Measurements from ENCODE around the gene CDK18.
A peak's percentile ranks its signal among the peaks of the same experiment; 100 is the strongest.

The CDK18 gene

DNA sequence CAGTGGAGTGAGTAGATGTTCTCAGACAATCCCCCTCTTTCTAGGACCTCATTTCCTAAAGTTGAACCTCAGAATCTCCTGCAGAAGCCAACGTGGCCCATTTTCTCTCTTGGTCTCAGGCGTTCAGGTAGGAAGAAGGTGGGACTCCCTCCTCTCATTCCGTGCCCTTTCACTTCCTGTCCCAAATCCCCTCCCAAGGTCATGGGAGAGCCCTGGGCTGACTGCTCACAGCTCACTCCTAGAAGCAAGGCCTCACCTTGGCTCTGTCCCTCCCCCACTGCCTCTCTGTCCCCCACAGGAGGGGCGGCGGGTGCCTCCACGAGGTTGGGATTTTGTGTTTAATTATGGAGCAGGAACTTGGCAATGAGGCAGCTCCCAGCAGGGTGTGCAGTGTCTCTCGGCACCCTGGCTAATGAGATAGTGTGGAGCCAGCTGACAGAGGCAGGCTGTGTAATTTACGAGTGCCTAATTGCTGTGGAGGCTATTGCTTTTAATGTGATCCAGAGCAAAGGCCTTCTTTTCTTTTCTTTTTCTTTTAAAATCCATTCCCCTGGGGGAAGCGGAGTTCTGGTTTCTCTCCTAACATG lies 9.1 kb upstream of the CDK18 start:
- Histone ChIP-seq H3K36me3 (ENCODE audit: control insufficient read depth, low read depth, low read length) (no peaks in the 10 kb centered on the region), H3K27ac (ENCODE audit: low read length) (no peak overlapping the region), H3K4me3 (ENCODE audit: low read length) (no peak overlapping the region)

DNA sequence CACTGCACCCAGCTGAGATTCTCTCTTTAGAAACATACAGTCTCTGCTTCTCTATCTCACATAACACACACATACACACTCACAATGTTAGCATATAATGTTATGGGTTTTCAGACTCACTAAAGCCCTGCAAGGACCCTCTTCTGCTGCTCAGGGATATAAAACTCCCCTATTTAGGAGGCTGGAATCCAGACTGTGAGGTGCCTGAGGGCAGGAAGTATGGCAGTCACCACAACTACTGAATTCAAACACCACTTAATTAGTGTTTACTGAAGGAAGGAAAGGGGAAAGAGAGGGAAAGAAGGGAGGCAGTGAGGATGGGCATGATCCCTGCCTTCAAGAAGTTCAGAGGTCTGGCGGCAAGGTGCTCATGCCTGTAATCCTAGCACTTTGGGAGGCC lies 7.8 kb upstream of the CDK18 start:
- Histone ChIP-seq H3K4me1 (ENCODE audit: control insufficient read depth, low read depth, low read length) (peaks cover 37% of the 10 kb centered on the region), H3K4me3 (ENCODE audit: low read length) (no peak overlapping the region), H3K36me3 (ENCODE audit: control insufficient read depth, low read depth, low read length) (no peaks in the 10 kb centered on the region), H3K9ac (ENCODE audit: low read length) (no peak overlapping the region), H3K27me3 (ENCODE audit: control insufficient read depth, insufficient read depth, low read length) (no peaks in the 10 kb centered on the region), H3K9me3 (ENCODE audit: control insufficient read depth, low read depth, low read length) (no peaks in the 10 kb centered on the region), H3K27ac (ENCODE audit: low read length) (no peak overlapping the region)

More for the DNA sequence above, 9.1 kb upstream of the CDK18 start:
- peaks cover 24% of the 10 kb centered on the region for H3K4me1 ChIP-seq (ENCODE audit: control insufficient read depth, low read depth, low read length)
- H3K9me3 ChIP-seq (ENCODE audit: control insufficient read depth, low read depth, low read length) = no peaks in the 10 kb centered on the region
- no peaks in the 10 kb centered on the region for H3K27me3 ChIP-seq (ENCODE audit: control insufficient read depth, insufficient read depth, low read length)
- H3K9ac ChIP-seq (ENCODE audit: low read length) = no peak overlapping the region

DNA sequence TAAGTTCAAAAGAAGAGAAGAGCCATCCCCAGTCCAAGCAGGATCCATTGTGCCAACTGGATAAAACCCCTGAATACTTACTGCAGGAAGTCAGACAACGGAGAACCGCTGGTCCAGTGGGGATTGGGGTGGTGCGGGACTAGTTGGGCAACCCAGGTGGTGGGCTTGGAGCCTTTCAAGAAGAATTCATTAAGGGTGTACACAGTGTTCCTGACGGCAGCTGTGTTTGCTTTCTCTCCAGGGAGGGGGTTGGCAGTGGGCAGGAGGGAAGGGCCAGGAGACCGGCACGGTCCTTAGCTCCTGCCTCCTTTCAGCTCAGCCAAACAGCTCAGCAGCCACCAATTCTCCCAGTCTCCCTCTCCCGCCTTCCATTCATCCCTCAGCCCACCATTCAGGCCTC lies 7.1 kb upstream of the CDK18 start:
- Histone ChIP-seq H3K4me1 (ENCODE audit: control insufficient read depth, low read depth, low read length) (peaks cover 30% of the 10 kb centered on the region), H3K27me3 (ENCODE audit: control insufficient read depth, insufficient read depth, low read length) (no peaks in the 10 kb centered on the region), H3K9ac (ENCODE audit: low read length) (no peak overlapping the region), H3K4me3 (ENCODE audit: low read length) (no peak overlapping the region), H3K27ac (ENCODE audit: low read length) (no peak overlapping the region), H3K9me3 (ENCODE audit: control insufficient read depth, low read depth, low read length) (no peaks in the 10 kb centered on the region), H3K36me3 (ENCODE audit: control insufficient read depth, low read depth, low read length) (no peaks in the 10 kb centered on the region)

DNA sequence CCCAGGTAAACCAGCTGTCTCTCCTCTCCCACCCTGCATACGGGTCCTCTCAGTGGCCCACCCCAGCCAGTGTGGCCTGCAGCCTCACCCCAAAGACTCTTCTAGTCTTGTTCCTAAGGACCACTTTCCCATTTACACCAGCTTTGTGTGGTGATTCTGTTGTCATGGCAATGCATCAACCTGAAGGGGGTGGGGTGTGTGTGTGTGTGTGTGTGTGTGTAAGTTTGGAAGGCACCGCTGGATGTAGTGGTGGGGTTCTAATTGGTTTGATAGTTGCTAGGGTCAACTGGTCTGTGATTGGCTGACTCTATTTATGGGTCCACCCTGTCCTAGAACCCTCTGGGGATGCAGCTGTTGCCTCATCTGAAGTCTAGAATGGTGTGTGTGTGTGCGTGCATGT lies 4.7 kb upstream of the CDK18 start:
- Histone ChIP-seq H3K9me3 (ENCODE audit: control insufficient read depth, low read depth, low read length) (no peaks in the 10 kb centered on the region), H3K27me3 (ENCODE audit: control insufficient read depth, insufficient read depth, low read length) (no peaks in the 10 kb centered on the region), H3K9ac (ENCODE audit: low read length) (no peak overlapping the region), H3K4me3 (ENCODE audit: low read length) (no peak overlapping the region), H3K36me3 (ENCODE audit: control insufficient read depth, low read depth, low read length) (no peaks in the 10 kb centered on the region), H3K4me1 (ENCODE audit: control insufficient read depth, low read depth, low read length) (peaks cover 25% of the 10 kb centered on the region), H3K27ac (ENCODE audit: low read length) (no peak overlapping the region)

- Histone ChIP-seq H3K9ac (ENCODE audit: low read length) (no peak overlapping the region), H3K4me3 (ENCODE audit: low read length) (no peak overlapping the region), H3K9me3 (ENCODE audit: control insufficient read depth, low read depth, low read length) (no peaks in the 10 kb centered on the region), H3K4me1 (ENCODE audit: control insufficient read depth, low read depth, low read length) (peaks cover 21% of the 10 kb centered on the region), H3K27ac (ENCODE audit: low read length) (no peak overlapping the region), H3K27me3 (ENCODE audit: control insufficient read depth, insufficient read depth, low read length) (no peaks in the 10 kb centered on the region), H3K36me3 (ENCODE audit: control insufficient read depth, low read depth, low read length) (no peaks in the 10 kb centered on the region)
Measured at GRCh38 chr1:205500240-205501233, 3.9 kb upstream of the CDK18 start.

DNA sequence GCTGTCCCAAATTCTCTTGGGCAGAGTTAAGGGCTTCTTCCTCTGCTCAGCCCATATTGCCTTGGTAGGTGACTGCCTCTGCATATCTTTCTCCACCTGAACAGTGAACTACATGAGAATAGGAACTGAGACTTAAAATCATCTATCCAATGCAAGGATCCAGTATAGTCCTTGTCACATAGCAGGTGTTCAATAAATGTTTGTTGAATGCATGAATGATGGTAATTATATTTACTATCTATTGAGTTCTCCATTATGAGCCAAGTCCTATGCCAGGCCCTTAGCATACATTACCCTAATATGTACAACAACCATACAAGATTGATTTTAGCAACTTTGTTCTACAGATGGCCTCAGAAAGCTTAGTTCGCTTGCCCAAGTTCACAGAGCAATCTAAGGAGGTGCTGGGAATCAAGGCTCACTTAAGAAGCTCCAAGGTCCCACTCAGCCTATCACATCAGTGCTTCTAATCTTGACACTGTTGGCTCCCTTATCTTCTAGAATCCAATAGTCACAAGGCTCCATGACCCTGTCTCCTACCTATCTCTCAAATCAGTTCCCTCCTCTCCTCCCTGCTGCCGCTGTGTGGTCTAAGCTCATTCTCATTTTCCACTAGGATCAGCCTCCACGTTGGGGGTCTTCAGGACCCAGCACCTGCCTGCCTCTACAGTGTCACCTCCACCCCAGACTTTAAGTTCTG lies 2.2 kb upstream of the CDK18 start:
- Histone ChIP-seq H3K9me3 (ENCODE audit: control insufficient read depth, low read depth, low read length) (no peaks in the 10 kb centered on the region), H3K4me3 (ENCODE audit: low read length) (no peak overlapping the region), H3K36me3 (ENCODE audit: control insufficient read depth, low read depth, low read length) (no peaks in the 10 kb centered on the region), H3K4me1 (ENCODE audit: control insufficient read depth, low read depth, low read length) (peaks cover 17% of the 10 kb centered on the region), H3K27ac (ENCODE audit: low read length) (no peak overlapping the region), H3K9ac (ENCODE audit: low read length) (no peak overlapping the region), H3K27me3 (ENCODE audit: control insufficient read depth, insufficient read depth, low read length) (no peaks in the 10 kb centered on the region)

GRCh38 chr1:205502992-205503391 lies 1.5 kb upstream of the CDK18 start:
- no peaks in the 10 kb centered on the region for H3K36me3 ChIP-seq (ENCODE audit: control insufficient read depth, low read depth, low read length)

GRCh38 chr1:205505076-205505729 lies 734 bp downstream of the CDK18 start:
- peak overlapping the region; percentile 46 for H3K27ac ChIP-seq (ENCODE audit: low read length)
- no peaks in the 10 kb centered on the region for H3K27me3 ChIP-seq (ENCODE audit: control insufficient read depth, insufficient read depth, low read length)
- peak overlapping the region; percentile 81 for H3K9ac ChIP-seq (ENCODE audit: low read length)
- no peaks in the 10 kb centered on the region for H3K9me3 ChIP-seq (ENCODE audit: control insufficient read depth, low read depth, low read length)
- H3K4me3 ChIP-seq (ENCODE audit: low read length) = peak overlapping the region; percentile 91
- peaks cover 17% of the 10 kb centered on the region for H3K4me1 ChIP-seq (ENCODE audit: control insufficient read depth, low read depth, low read length)
- no peaks in the 10 kb centered on the region for H3K36me3 ChIP-seq (ENCODE audit: control insufficient read depth, low read depth, low read length)

More at GRCh38 chr1:205502992-205503391, 1.5 kb upstream of the CDK18 start:
- H3K27me3 ChIP-seq (ENCODE audit: control insufficient read depth, insufficient read depth, low read length) = no peaks in the 10 kb centered on the region
- H3K4me1 ChIP-seq (ENCODE audit: control insufficient read depth, low read depth, low read length) = peaks cover 17% of the 10 kb centered on the region
- no peak overlapping the region for H3K4me3 ChIP-seq (ENCODE audit: low read length)
- H3K9me3 ChIP-seq (ENCODE audit: control insufficient read depth, low read depth, low read length) = no peaks in the 10 kb centered on the region
- H3K9ac ChIP-seq (ENCODE audit: low read length) = no peak overlapping the region
- no peak overlapping the region for H3K27ac ChIP-seq (ENCODE audit: low read length)

DNA sequence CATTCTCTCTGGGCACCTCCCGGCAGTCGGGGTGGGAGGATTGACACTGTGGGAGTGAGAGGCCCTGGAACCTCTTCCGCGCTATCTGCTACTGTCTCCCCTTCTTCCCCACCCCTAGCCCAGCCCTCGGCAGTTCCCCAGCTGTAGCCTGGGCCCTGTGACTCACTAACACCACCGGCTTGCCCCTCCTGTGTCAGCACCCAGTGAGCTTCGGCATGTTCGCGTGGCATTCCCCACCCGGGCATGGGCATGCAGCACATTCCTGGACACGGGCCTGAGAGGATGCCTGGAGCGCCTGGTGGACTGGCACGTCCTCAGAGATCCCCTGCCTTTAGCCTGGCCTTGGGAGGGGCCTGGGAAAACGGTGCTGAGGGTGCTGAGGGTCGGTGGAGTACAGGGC lies 1.3 kb downstream of the CDK18 start:
- Histone ChIP-seq H3K27me3 (ENCODE audit: control insufficient read depth, insufficient read depth, low read length) (no peaks in the 10 kb centered on the region), H3K9me3 (ENCODE audit: control insufficient read depth, low read depth, low read length) (no peaks in the 10 kb centered on the region), H3K4me3 (ENCODE audit: low read length) (peak overlapping the region; percentile 91), H3K36me3 (ENCODE audit: control insufficient read depth, low read depth, low read length) (no peaks in the 10 kb centered on the region), H3K27ac (ENCODE audit: low read length) (no peak overlapping the region), H3K9ac (ENCODE audit: low read length) (peak overlapping the region; percentile 81), H3K4me1 (ENCODE audit: control insufficient read depth, low read depth, low read length) (peaks cover 11% of the 10 kb centered on the region)

DNA sequence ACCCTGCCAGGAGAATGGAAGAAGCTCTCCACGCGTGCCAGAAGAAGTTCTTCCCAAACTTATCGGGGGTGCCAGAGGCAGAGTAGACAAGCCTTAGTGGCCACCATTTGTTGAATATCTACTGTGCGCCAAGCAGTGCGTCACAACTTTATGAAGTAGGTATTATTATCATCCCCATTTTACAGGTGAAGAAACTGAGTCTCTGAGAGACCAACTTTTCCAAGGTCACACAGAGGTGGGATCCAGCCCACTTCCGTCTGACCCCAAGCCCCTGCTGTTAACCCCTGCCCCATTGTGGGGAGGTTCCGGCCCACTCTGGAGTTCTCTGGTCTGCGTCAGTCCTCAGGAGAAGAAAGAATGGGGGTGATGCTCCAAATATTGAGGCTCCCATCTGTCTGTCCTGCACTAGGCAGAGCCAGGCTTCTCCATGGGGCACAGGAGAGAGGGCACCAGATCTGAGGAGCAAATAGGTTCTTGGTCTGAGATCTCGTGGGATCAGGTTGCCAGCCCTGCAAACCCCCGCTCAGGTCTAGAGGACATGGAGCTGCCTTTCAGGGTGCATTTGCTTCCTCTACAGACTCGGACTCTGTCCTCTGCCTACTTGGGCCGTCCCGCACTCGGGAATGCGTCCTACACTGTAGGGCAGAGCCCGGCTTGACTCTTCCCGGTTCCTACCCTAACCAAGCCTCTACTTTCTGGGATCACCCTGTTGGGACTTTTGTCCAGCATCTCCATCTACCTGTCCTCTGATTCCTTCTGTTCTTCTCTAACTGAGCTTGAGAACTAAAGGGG lies 2.1 kb downstream of the CDK18 start:
- Histone ChIP-seq H3K9me3 (ENCODE audit: control insufficient read depth, low read depth, low read length) (no peaks in the 10 kb centered on the region), H3K27ac (ENCODE audit: low read length) (no peak overlapping the region), H3K4me1 (ENCODE audit: control insufficient read depth, low read depth, low read length) (peaks cover 3% of the 10 kb centered on the region), H3K9ac (ENCODE audit: low read length) (no peak overlapping the region), H3K27me3 (ENCODE audit: control insufficient read depth, insufficient read depth, low read length) (no peaks in the 10 kb centered on the region), H3K36me3 (ENCODE audit: control insufficient read depth, low read depth, low read length) (no peaks in the 10 kb centered on the region), H3K4me3 (ENCODE audit: low read length) (no peak overlapping the region)
